HG02678 (cell line): ENCODE results near the gene SMAD3.
"Not testable (repeated sequence)": the region's sequence is repeated elsewhere in the genome, so short reads cannot be mapped to it uniquely, and the experiment has no call there.

Experiments
- ATAC-seq: cut with Tn5 transposase; IDR thresholded peaks from one replicate; pipeline ENCODE4 v1.9.1; 2021; ENCODE audit warnings: mild to moderate bottlenecking, moderate library complexity; ENCODE audit not compliant: unreplicated experiment

Gene SMAD3

GRCh38 chr15:67123291-67123690 lies 57.9 kb downstream of the SMAD3 start:
- not testable (repeated sequence) for ATAC-seq

GRCh38 chr15:67124111-67124510 lies 58.7 kb downstream of the SMAD3 start:
- no peak for ATAC-seq

GRCh38 chr15:67124911-67125588 lies 59.6 kb downstream of the SMAD3 start:
- no peak for ATAC-seq

GRCh38 chr15:67125589-67126502 lies 60.4 kb downstream of the SMAD3 start:
- ATAC-seq: no peak

- no peak for ATAC-seq
Observed at GRCh38 chr15:67126551-67127330, 61.3 kb downstream of the SMAD3 start.

GRCh38 chr15:67127331-67127664 lies 61.9 kb downstream of the SMAD3 start:
- no peak for ATAC-seq

- ATAC-seq: no peak
Observed at GRCh38 chr15:67127965-67128364, 62.6 kb downstream of the SMAD3 start.

- no peak for ATAC-seq
Observed at GRCh38 chr15:67130166-67130565, 64.8 kb downstream of the SMAD3 start.

- no peak for ATAC-seq
Observed at GRCh38 chr15:67130673-67131601, 65.5 kb downstream of the SMAD3 start.

- ATAC-seq: no peak
Observed at GRCh38 chr15:67132276-67132675, 66.9 kb downstream of the SMAD3 start.

- ATAC-seq: no peak
Observed at GRCh38 chr15:67133026-67133425, 67.6 kb downstream of the SMAD3 start.

GRCh38 chr15:67133738-67134066 lies 68.3 kb downstream of the SMAD3 start:
- ATAC-seq: peak; percentile 9

- ATAC-seq: peak; percentile 81
Observed at GRCh38 chr15:67134067-67134838, 68.9 kb downstream of the SMAD3 start.

GRCh38 chr15:67134871-67135492 lies 69.6 kb downstream of the SMAD3 start:
- no peak for ATAC-seq

- no peak for ATAC-seq
Observed at GRCh38 chr15:67135494-67135893, 70.1 kb downstream of the SMAD3 start.

- ATAC-seq: no peak
Observed at GRCh38 chr15:67136802-67137201, 71.4 kb downstream of the SMAD3 start.

GRCh38 chr15:67137319-67137718 lies 71.9 kb downstream of the SMAD3 start:
- no peak for ATAC-seq

GRCh38 chr15:67137951-67138848 lies 72.8 kb downstream of the SMAD3 start:
- no peak for ATAC-seq
